IPS-20b (cell line): ENCODE data around the gene DRC3.

Experiments
- H3K27ac ChIP-seq: one replicate; pipeline ENCODE4 v1.5.1; 2013; ENCODE audit warnings: low read length
- H3K27me3 ChIP-seq: 2 replicates; pipeline ENCODE4 v1.6.1; 2013; ENCODE audit warnings: mild to moderate bottlenecking, low read length, inconsistent platforms; ENCODE audit not compliant: insufficient read depth
- H3K36me3 ChIP-seq: 2 replicates; pipeline ENCODE4 v1.6.1; 2013; ENCODE audit warnings: low read depth, mild to moderate bottlenecking, inconsistent platforms, low read length, moderate library complexity; ENCODE audit not compliant: insufficient read depth
- H3K4me1 ChIP-seq: 2 replicates; pipeline ENCODE4 v1.6.1; 2013; ENCODE audit warnings: mild to moderate bottlenecking, control low read depth, inconsistent platforms, low read length, moderate library complexity; ENCODE audit not compliant: insufficient read depth
- H3K4me3 ChIP-seq: 2 replicates; pipeline ENCODE4 v1.5.1; 2013; ENCODE audit warnings: mild to moderate bottlenecking, low read length, inconsistent platforms
- H3K9ac ChIP-seq: 2 replicates; pipeline ENCODE4 v1.6.1; 2013; ENCODE audit warnings: low read depth, mild to moderate bottlenecking, inconsistent platforms, low read length, moderate library complexity
- H3K9me3 ChIP-seq: 2 replicates; pipeline ENCODE4 v1.6.1; 2013; ENCODE audit warnings: mild to moderate bottlenecking, low read depth, low read length, inconsistent platforms; ENCODE audit not compliant: insufficient read depth

DRC3 gene

DNA sequence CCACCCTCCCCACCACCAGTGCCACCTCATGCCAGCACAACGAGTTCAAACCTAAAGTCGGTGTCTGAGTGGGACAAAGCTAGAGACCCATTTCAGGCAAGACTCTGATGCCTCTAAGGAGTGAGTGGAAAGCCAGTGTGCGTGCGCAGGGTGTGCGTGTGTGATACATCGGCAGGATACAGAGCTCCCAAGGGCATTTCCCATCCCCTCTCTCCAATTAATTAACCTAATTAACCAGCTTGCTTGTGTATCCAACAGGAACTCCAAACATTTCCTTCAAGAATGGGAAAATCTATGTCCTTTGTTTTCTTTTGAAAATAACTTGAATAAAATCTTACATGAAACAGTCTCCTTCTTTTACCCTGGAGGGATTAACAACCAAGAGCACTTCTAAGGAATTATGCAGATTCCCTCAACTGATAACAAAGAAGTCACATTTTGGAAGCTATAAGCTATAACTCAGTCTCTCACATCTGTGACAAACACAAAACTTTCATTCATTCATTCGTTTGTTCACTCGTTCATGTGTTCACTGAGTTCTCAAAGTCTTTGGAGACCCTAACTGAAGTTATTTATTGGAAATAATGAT is 56.4 kb downstream of the DRC3 start:
- Histone ChIP-seq H3K27ac (no peak overlapping the region), H3K4me3 (no peak overlapping the region), H3K9ac (no peak overlapping the region), H3K4me1 (no peaks in the 10 kb centered on the region), H3K9me3 (no peaks in the 10 kb centered on the region), H3K36me3 (no peaks in the 10 kb centered on the region), H3K27me3 (no peaks in the 10 kb centered on the region)

- Histone ChIP-seq H3K27ac (no peak overlapping the region), H3K4me1 (no peaks in the 10 kb centered on the region), H3K27me3 (no peaks in the 10 kb centered on the region), H3K9me3 (no peaks in the 10 kb centered on the region), H3K36me3 (no peaks in the 10 kb centered on the region), H3K9ac (no peak overlapping the region), H3K4me3 (no peak overlapping the region)
These were observed 59.3 kb downstream of the DRC3 start for GRCh38 chr17:18031955-18032354.

DNA sequence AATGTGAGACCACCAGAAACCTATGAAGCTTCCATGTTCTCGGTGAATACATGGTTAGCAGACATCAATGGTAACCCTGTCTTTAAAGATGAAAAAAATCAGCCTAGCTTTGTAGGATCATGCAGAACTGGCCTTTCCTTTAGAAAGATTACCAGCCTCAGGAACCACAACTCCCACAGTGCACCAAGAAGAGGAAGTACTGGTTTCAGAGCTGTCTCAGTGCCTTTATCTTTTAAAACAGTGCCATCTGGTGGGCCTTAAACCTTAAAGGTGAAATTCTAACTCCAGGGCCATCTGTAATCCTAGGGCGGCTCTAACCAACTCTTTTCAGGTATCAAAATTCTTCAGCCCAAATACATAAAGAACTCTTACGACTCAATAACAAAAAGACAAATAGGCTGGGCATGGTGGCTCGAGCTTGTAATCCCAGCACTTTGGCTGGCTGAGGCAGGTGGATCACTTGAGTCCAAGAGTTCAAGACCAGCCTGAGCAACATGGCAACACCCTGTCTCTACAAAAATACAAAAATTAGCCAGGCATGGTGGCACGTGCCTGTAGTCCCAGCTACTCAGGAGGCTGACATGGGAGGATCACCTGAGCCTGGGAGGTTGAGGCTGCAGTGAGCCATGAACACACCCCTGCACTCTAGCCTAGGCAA is 60.9 kb downstream of the DRC3 start:
- peaks cover 6% of the 10 kb centered on the region for H3K4me1 ChIP-seq
- H3K4me3 ChIP-seq = no peak overlapping the region
- no peaks in the 10 kb centered on the region for H3K36me3 ChIP-seq
- H3K27me3 ChIP-seq = peaks cover 8% of the 10 kb centered on the region; the same call in 1 of the 2 replicates
- H3K9me3 ChIP-seq = no peaks in the 10 kb centered on the region
- H3K27ac ChIP-seq = no peak overlapping the region
- H3K9ac ChIP-seq = no peak overlapping the region

DNA sequence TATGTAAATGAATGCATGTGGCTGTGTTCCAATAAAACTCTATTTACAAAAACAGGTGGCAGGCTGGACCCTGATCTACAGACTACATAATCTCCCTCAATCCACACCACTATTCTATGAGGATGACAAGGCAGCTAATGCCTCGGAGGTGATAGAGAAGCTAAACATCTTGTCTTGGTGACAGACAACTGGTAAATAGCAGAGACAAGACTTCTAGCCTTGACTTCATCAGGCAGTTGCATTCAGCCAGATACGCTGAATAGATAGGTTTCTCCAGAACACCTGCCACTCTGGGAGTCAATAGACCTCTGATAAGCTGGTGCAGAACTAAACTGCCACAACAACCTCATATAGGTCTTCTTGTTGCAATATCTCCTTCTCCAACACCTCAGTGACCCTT is 63.0 kb downstream of the DRC3 start:
- peaks cover 6% of the 10 kb centered on the region for H3K4me1 ChIP-seq

DNA sequence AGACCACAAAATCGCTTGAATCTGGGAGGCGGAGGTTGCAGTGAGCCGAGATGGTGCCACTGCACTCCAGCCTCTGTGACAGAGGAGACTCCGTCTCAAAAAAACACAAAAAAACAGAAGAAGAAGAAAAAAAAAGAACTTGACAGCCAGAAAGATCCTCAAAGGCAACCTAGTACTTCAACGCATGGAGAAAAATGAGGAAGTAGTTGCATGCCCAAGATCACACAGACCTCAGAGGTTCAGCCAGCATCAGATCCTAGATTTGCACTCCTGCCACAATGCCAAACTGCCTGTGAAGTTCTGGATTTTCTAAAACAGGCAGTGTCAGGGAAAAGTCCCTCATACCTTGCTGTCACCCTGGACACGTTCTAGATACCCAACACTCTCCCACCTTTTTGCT is 64.8 kb downstream of the DRC3 start:
- Histone ChIP-seq H3K27ac (no peak overlapping the region), H3K4me3 (no peak overlapping the region; the same call in 1 of the 2 replicates), H3K9me3 (no peaks in the 10 kb centered on the region), H3K9ac (no peak overlapping the region), H3K4me1 (peaks cover 6% of the 10 kb centered on the region), H3K36me3 (no peaks in the 10 kb centered on the region), H3K27me3 (peaks cover 13% of the 10 kb centered on the region; the same call in 1 of the 2 replicates)

More for the DNA sequence above, 63.0 kb downstream of the DRC3 start:
- H3K27ac ChIP-seq = no peak overlapping the region
- H3K36me3 ChIP-seq = no peaks in the 10 kb centered on the region
- no peaks in the 10 kb centered on the region for H3K9me3 ChIP-seq
- H3K27me3 ChIP-seq = peaks cover 11% of the 10 kb centered on the region; the same call in 1 of the 2 replicates
- no peak overlapping the region for H3K4me3 ChIP-seq
- H3K9ac ChIP-seq = no peak overlapping the region

- peaks cover 13% of the 10 kb centered on the region; the same call in 1 of the 2 replicates for H3K27me3 ChIP-seq
- H3K9ac ChIP-seq = peak overlapping the region; percentile 77; the same call in 1 of the 2 replicates
- no peaks in the 10 kb centered on the region for H3K36me3 ChIP-seq
- peaks cover 6% of the 10 kb centered on the region for H3K4me1 ChIP-seq
- no peaks in the 10 kb centered on the region for H3K9me3 ChIP-seq
- H3K27ac ChIP-seq = no peak overlapping the region
- peak overlapping the region; percentile 88 for H3K4me3 ChIP-seq
These were observed 65.6 kb downstream of the DRC3 start for GRCh38 chr17:18038149-18038850.

- H3K9me3 ChIP-seq = no peaks in the 10 kb centered on the region
These were observed 66.3 kb downstream of the DRC3 start, which contains the start of the genes ATPAF2 and GID4 for GRCh38 chr17:18038861-18039534. Gene ATPAF2, minus strand, starts transcription at chr17:18039168. Its CDS starts 155 bp downstream, at chr17:18039013. Gene GID4, plus strand, starts transcription at chr17:18039408. Its CDS starts 57 bp downstream, at chr17:18039465.

GRCh38 chr17:18039535-18040260 is 67.0 kb downstream of the DRC3 start:
- Histone ChIP-seq H3K27me3 (peaks cover 13% of the 10 kb centered on the region; the same call in 1 of the 2 replicates), H3K9ac (peak overlapping the region; percentile 63; the same call in 1 of the 2 replicates), H3K4me3 (peak overlapping the region; percentile 88), H3K36me3 (no peaks in the 10 kb centered on the region), H3K27ac (no peak overlapping the region), H3K9me3 (no peaks in the 10 kb centered on the region), H3K4me1 (peaks cover 6% of the 10 kb centered on the region)

More at GRCh38 chr17:18038861-18039534, 66.3 kb downstream of the DRC3 start, which contains the start of the genes ATPAF2 and GID4:
- H3K27me3 ChIP-seq = peaks cover 13% of the 10 kb centered on the region; the same call in 1 of the 2 replicates
- peak within 1 kb of the TSS; percentile 88 for H3K4me3 ChIP-seq
- H3K9ac ChIP-seq = peak within 1 kb of the TSS; percentile 77; the same call in 1 of the 2 replicates
- H3K27ac ChIP-seq = no peak within 1 kb of the TSS
- no peaks in the 10 kb centered on the region for H3K36me3 ChIP-seq
- peaks cover 6% of the 10 kb centered on the region for H3K4me1 ChIP-seq

DNA sequence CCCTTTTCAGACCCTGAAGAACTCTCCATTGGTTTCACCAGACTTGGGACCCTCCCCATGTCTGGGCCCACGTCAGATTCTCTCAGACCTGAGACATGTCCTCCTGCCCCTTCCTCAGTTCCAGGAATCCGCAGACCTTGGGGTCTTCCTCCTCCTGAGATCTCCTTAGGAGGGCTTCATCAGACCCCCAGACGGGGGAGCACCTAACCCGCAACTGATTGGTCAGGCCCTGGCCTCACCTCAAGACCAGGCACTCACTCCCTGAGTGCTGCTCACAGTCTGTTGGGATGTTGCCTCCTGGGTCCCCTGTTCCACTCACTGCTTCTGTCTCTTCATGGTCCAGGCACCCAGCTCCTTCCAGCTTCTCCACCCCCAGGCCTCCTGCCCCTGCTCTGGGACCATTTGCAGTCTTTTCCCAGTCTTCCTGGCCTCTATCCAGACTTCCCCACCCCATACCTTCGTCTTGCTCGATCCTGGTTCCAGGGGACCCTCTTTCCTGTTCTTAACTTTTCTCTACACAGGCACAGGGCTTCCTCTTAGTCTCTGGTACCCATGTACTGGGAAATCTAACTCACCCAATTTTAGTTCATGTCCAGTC is 67.7 kb downstream of the DRC3 start:
- H3K27ac ChIP-seq = no peak overlapping the region
- peaks cover 6% of the 10 kb centered on the region for H3K4me1 ChIP-seq
- H3K4me3 ChIP-seq = peak overlapping the region; percentile 88
- H3K36me3 ChIP-seq = 0 out of 2 replicates have a peak, but pooled peaks cover 5% of the 10 kb centered on the region
- no peaks in the 10 kb centered on the region for H3K9me3 ChIP-seq
- peaks cover 13% of the 10 kb centered on the region; the same call in 1 of the 2 replicates for H3K27me3 ChIP-seq
- peak overlapping the region; percentile 63; the same call in 1 of the 2 replicates for H3K9ac ChIP-seq

DNA sequence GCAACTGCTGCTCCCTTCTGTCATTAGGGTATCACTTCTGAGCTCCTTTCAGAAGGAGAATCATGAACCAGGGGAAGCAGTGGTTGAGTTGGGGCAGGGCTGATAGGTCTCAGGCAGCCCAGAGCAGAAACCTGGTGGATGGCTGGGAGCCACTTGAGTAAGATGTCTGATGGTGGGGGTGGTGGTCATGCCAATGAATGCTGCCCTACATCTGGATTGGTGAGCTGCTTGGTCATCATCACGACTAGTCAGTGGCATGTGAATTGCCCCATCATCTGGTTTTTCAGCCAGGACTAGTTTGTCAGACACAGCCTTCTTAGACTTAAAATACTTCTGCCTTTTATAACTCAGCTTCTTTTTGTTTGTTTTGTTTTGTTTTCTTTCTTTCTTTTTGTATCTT is 69.1 kb downstream of the DRC3 start:
- Histone ChIP-seq H3K27ac (no peak overlapping the region), H3K27me3 (peaks cover 13% of the 10 kb centered on the region; the same call in 1 of the 2 replicates), H3K4me1 (peaks cover 6% of the 10 kb centered on the region), H3K9me3 (no peaks in the 10 kb centered on the region), H3K9ac (no peak overlapping the region), H3K36me3 (peaks cover 12% of the 10 kb centered on the region; the same call in 1 of the 2 replicates), H3K4me3 (no peak overlapping the region)
